Measurements from ENCODE around the gene LSS.
A peak's percentile ranks its signal among the peaks of the same experiment; 100 is the strongest.
"Not testable (repeated sequence)": the region's sequence is repeated elsewhere in the genome, so short reads cannot be mapped to it uniquely, and the experiment has no call there.

The LSS gene

GRCh38 chr21:46184625-46185555 is 43.7 kb downstream of the LSS start:
- H3K27ac ChIP-seq = no peak overlapping the region
- no peak for TF ChIP-seq CTCF (conservative IDR thresholded peaks at IDR 0.05)

GRCh38 chr21:46183910-46184624 is 44.5 kb downstream of the LSS start, which contains the start of gene SPATC1L:
Gene SPATC1L (minus strand): TSS chr21:46184459. CDS start chr21:46182816, 1,643 bp downstream.
- TF ChIP-seq CTCF (conservative IDR thresholded peaks at IDR 0.05) = no peak
- peak within 1 kb of the TSS; percentile 55; the same call in 1 of the 2 replicates for H3K27ac ChIP-seq

- H3K27ac ChIP-seq = not testable (repeated sequence)
Measured at GRCh38 chr21:46183337-46183909, 45.2 kb downstream of the LSS start.

GRCh38 chr21:46182548-46183336 is 45.8 kb downstream of the LSS start:
- TF ChIP-seq CTCF (conservative IDR thresholded peaks at IDR 0.05) = no peak
- no peak overlapping the region for H3K27ac ChIP-seq

GRCh38 chr21:46181953-46182547 is 46.5 kb downstream of the LSS start:
- H3K27ac ChIP-seq = no peak overlapping the region
- TF ChIP-seq CTCF (conservative IDR thresholded peaks at IDR 0.05) = no peak

GRCh38 chr21:46181436-46181835 is 47.1 kb downstream of the LSS start:
- no peak overlapping the region for H3K27ac ChIP-seq
- no peak for TF ChIP-seq CTCF (conservative IDR thresholded peaks at IDR 0.05)

- TF ChIP-seq CTCF (conservative IDR thresholded peaks at IDR 0.05) = no peak
Measured at GRCh38 chr21:46180778-46181391, 47.7 kb downstream of the LSS start.

More at GRCh38 chr21:46180778-46181391, 47.7 kb downstream of the LSS start:
- no peak overlapping the region for H3K27ac ChIP-seq
